GM12878 (cell line): ENCODE measurements around the gene FAM193A. TPM values are rescaled to one million over a fixed set of nuclear protein-coding genes. Genes with fewer than 3 reads are reported as not detected.

Experiments used
- ATAC-seq: fragments of 200-7000 bp; cut with Tn5 transposase; 3 replicates; pipeline ENCODE4 v1.9.1; 2020; ENCODE audit warnings: mild to moderate bottlenecking, moderate library complexity
- BruUV-seq: library from RNA; stranded (reverse); fragments of 400-500 nt; replicated peaks from 2 replicates; lab custom pipeline; 2021; lab: Mats Ljungman, UMichigan
- CTCF ChIA-PET: fragments of 300-600 bp; sonication (Branson Sonifier 250); formaldehyde crosslinking; extraction: SDS; loops from one replicate; lab custom pipeline; 2021; ENCODE audit warnings: inconsistent platforms; lab: Yijun Ruan, JAX
- POLR2A ChIA-PET: fragments of 350-600 bp; formaldehyde crosslinking; extraction: SDS; loops from one replicate; lab custom pipeline; 2021; ENCODE audit warnings: inconsistent platforms; lab: Charles Lee
- RAD21 ChIA-PET: fragments of 300-600 bp; sonication (Branson Sonifier 250); formaldehyde crosslinking; loops from one replicate; lab custom pipeline; 2023; ENCODE audit warnings: antibody characterized with exemption; ENCODE audit not compliant: unreplicated experiment; lab: Charles Lee
- SMC1A ChIA-PET: fragments of 300-600 bp; sonication (Branson Sonifier 250); formaldehyde crosslinking; loops from one replicate; lab custom pipeline; 2023; ENCODE audit not compliant: unreplicated experiment, uncharacterized antibody; lab: Charles Lee
- DNase-seq: peaks from one replicate; pipeline ENCODE4 v3.0.0-alpha.2; 2011; ENCODE audit warnings: low read depth, low spot score
- FAIRE-seq: peaks from 3 replicates; lab custom pipeline; 2011; peaks lifted over from hg19 to GRCh38; lab: Jason Lieb, UNC
- H2AFZ ChIP-seq: 2 replicates; pipeline ENCODE4 v1.6.0; 2011; ENCODE audit warnings: low read depth, low read length, control low read depth; ENCODE audit not compliant: control insufficient read depth
- H3K27ac ChIP-seq: 2 replicates; pipeline ENCODE4 v1.5.1; 2011; ENCODE audit warnings: control low read depth; ENCODE audit not compliant: control insufficient read depth, insufficient read depth
- H3K27me3 ChIP-seq, 2 experiments: replicated peaks in 1 of 2; 2 replicates each; pipeline versions ENCODE4 v1.6.0 to v1.6.1; 2011; ENCODE audit warnings: low read length in 1 of 2; ENCODE audit not compliant: control insufficient read depth in 2 of 2, insufficient read depth in 2 of 2
- H3K36me3 ChIP-seq, 2 experiments: 2 replicates each; pipeline ENCODE4 v1.5.1; 2011; ENCODE audit warnings: low read length in 1 of 2; ENCODE audit not compliant: control insufficient read depth in 2 of 2, insufficient read depth in 2 of 2
- H3K4me1 ChIP-seq: 2 replicates; pipeline ENCODE4 v1.6.1; 2011; ENCODE audit warnings: mild to moderate bottlenecking, low read length, moderate library complexity, mixed read lengths; ENCODE audit not compliant: control insufficient read depth, insufficient read depth
- H3K4me2 ChIP-seq: 2 replicates; pipeline ENCODE4 v1.6.0; 2011; ENCODE audit warnings: control low read depth; ENCODE audit not compliant: control insufficient read depth, insufficient read depth
- H3K4me3 ChIP-seq: fragments of 200-600 bp; sonication (generic); 2 replicates; pipeline ENCODE4 v1.5.1; 2016
- H3K79me2 ChIP-seq: 2 replicates; pipeline ENCODE4 v1.6.0; 2011; ENCODE audit warnings: low read length; ENCODE audit not compliant: control insufficient read depth, insufficient read depth
- H3K9ac ChIP-seq: 2 replicates; pipeline ENCODE4 v1.8.0; 2011; ENCODE audit warnings: low read length, control low read depth, mixed read lengths; ENCODE audit not compliant: control insufficient read depth, insufficient read depth
- H3K9me3 ChIP-seq: replicated peaks from 3 replicates; pipeline ENCODE4 v1.5.1; 2011; ENCODE audit warnings: mild to moderate bottlenecking, low read length; ENCODE audit not compliant: control insufficient read depth, insufficient read depth
- H4K20me1 ChIP-seq: 2 replicates; pipeline ENCODE4 v1.6.0; 2011; ENCODE audit not compliant: control insufficient read depth, insufficient read depth
- CHD1 ChIP-seq: IDR thresholded peaks from 2 replicates; pipeline ENCODE4 v1.6.1; 2012; ENCODE audit warnings: low read depth, low read length, improper control_type of control experiment
- ETV6 ChIP-seq, 2 experiments: fragments of 450-650 bp in 1 of 2; IDR thresholded peaks in 1 of 2; conservative IDR thresholded peaks in 1 of 2; 2 replicates each; pipeline ENCODE4 v1.6.1; 2014; ENCODE audit warnings: antibody characterized with exemption in 1 of 2, borderline replicate concordance in 1 of 2, low read depth in 1 of 2, mild to moderate bottlenecking in 1 of 2, moderate library complexity in 1 of 2
- KAT2A ChIP-seq: conservative IDR thresholded peaks from 2 replicates; pipeline ENCODE4 v1.6.1; 2011; ENCODE audit warnings: low read depth, low read length; ENCODE audit not compliant: control insufficient read depth
- PBX3 ChIP-seq: IDR thresholded peaks from 2 replicates; pipeline ENCODE4 v1.6.1; 2011; ENCODE audit warnings: mild to moderate bottlenecking, low read depth, low read length, moderate library complexity; ENCODE audit not compliant: insufficient replicate concordance
- PML ChIP-seq: IDR thresholded peaks from 2 replicates; pipeline ENCODE4 v1.6.1; 2012; ENCODE audit warnings: low read length, inconsistent platforms
- TCF3 ChIP-seq: IDR thresholded peaks from 2 replicates; pipeline ENCODE4 v1.6.1; 2012; ENCODE audit warnings: low read depth, mild to moderate bottlenecking, low read length, borderline replicate concordance; ENCODE audit not compliant: insufficient read depth
- whole genome bisulfite sequencing: methylation state at CpG from one replicate; pipeline ENCODE4 v1.1.6; 2016; ENCODE audit warnings: low lambda C conversion rate; ENCODE audit not compliant: insufficient replicate concordance, insufficient coverage; ENCODE audit errors: missing lambda C conversion rate; 5-methylcytosine and 5-hydroxymethylcytosine counted together
- in situ Hi-C: fragments of 300-500 bp; cut with MboI; formaldehyde crosslinking; loops from 9 replicates; pipeline ENCODE4 v1.14.3; 2018; ENCODE audit warnings: mixed read lengths
- intact Hi-C: fragments of 100-400 bp; cut with micrococcal nuclease; formaldehyde crosslinking; loops from one replicate; pipeline ENCODE4 v1.14.2; 2022; ENCODE audit not compliant: unreplicated experiment
- polyA plus RNA-seq, 11 experiments: library from polyadenylated mRNA; depleted of rRNA in 4 of 11; unstranded in 6 of 11; stranded (reverse) in 5 of 11; fragments of >200 nt; fragmentation: Nextera tagmentation in 4 of 11; fragmentation: Illumina TruSeq in 1 of 11; extraction: Ambion mirVana in 4 of 11; extraction: Trizol in 1 of 11; gene quantifications; 1 replicate in 1 of 11; 2 replicates in 10 of 11; pipeline versions ENCODE4 v1.2.1 to v1.2.3, GENCODE V29; 2011 to 2016; ENCODE audit warnings: inconsistent platforms in 2 of 11, missing spikeins in 2 of 11, low read depth in 1 of 11
- total RNA-seq, 4 experiments: library from RNA; depleted of rRNA in 3 of 4; stranded (reverse); fragments of >200 nt in 3 of 4; fragmentation: Illumina TruSeq in 1 of 4; extraction: Trizol in 1 of 4; gene quantifications; 2 replicates each; pipeline versions ENCODE4 v1.2.1 to v1.2.3, GENCODE V29; 2013 to 2021
- TF ChIP-seq, protein P1 (sequence below): IDR thresholded peaks from 2 replicates; pipeline ENCODE4 v1.6.1; 2012; ENCODE audit warnings: low read depth, low read length, improper control_type of control experiment

Gene FAM193A
- total and polyA plus RNA-seq, 10 of the 15 experiments (the other 5 are each of a cell fraction or from before 2014, with no cell fraction given) = 0.52 to 23.3 (median 7.4) TPM

DNA sequence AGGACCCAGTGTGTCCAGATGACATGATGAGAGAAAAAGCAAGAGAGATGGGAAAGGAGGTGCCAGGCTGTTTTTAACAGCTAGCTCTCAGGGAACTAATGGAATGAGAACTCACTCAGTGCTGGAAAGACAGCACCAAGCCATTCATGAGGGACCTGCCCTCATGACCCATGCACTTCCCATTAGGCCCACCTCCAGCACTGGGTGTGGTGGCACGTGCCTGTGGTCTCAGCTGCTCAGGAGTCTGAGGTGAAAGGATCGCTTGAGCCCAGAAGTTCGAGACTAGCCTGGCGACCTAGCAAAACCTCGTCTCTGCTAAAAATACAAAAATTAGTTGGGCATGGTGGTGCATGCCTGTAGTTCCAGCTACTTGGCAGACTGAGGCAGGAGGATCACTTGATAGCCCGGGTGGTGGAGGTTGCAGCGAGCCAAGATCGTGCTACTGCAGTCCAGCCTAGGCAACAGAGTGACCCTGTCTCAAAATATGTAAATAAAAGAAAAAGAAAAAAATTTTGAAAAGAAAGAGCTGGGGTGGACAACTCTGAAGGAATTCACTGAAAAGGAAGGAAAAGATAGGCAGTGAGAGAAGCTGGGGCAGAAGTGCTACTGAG lies 50.9 kb downstream of the FAM193A start (continued):
- TF ChIP-seq KAT2A = no peak
- TF ChIP-seq, protein P1, sequence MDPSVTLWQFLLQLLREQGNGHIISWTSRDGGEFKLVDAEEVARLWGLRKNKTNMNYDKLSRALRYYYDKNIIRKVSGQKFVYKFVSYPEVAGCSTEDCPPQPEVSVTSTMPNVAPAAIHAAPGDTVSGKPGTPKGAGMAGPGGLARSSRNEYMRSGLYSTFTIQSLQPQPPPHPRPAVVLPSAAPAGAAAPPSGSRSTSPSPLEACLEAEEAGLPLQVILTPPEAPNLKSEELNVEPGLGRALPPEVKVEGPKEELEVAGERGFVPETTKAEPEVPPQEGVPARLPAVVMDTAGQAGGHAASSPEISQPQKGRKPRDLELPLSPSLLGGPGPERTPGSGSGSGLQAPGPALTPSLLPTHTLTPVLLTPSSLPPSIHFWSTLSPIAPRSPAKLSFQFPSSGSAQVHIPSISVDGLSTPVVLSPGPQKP = no peak
- TF ChIP-seq ETV6 (conservative IDR thresholded peaks at IDR 0.05 in 1 of 2, IDR thresholded peaks at IDR 0.05 in 1 of 2; ENCODE audit: borderline replicate concordance in 1 of 2, low read depth in 1 of 2) = no peak
- TF ChIP-seq PML = no peak

DNA sequence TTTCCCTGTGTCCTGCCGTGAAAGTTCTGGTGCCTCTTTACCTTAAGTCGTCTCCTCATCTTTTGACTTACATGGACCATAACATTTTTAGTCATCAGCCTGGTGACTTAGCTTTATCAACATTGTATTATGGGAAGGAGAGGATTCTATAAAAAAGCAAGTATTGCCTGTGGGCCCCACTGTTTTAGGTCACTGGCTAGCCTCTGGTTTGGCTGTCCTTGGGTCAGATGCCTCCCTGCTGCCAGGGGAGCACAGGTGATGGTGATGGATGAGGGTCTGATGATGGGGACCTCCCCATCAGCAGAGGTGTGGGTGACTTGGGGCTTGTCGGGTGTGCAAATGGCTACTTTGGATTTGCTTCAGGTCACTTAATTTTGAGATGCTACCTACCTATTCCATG lies 51.8 kb downstream of the FAM193A start:
- H3K27ac ChIP-seq = 0 out of 2 replicates have a peak overlapping the region, but pooled peaks have one; percentile 4
- in situ Hi-C loops = no loop called here
- DNase-seq = no peak
- TF ChIP-seq TCF3 (no peak), PBX3 (peak; percentile 10), CHD1 (no peak)
- H3K27me3 ChIP-seq = no peaks in the 10 kb centered on the region
- whole genome bisulfite sequencing = 60% methylated on average over 3 of the region's 3 CpGs
- no peak for FAIRE-seq
- ChIA-PET POLR2A (interaction anchor here (0.6 kb wide), 2 partner anchors 35 to 489 kb away, joined by 3 read pairs; no protein-coding TSS in a partner anchor), SMC1A (interaction anchor here (4.4 kb wide), 1 partner anchor 11 kb away, joined by 17 read pairs; no protein-coding TSS in a partner anchor), RAD21 (interaction anchor here (0.7 kb wide), 1 partner anchor 29 kb away, joined by 3 read pairs; no protein-coding TSS in a partner anchor), CTCF (no interaction called here)
- no peak overlapping the region for H2AFZ ChIP-seq
- intact Hi-C loops = no loop called here
- H3K9ac ChIP-seq = no peak overlapping the region
- BruUV-seq = no TSS peak
- peaks cover 76% of the 10 kb centered on the region for H3K79me2 ChIP-seq
- ATAC-seq = no peak
- no peaks in the 10 kb centered on the region for H3K9me3 ChIP-seq
- H3K36me3 ChIP-seq = no peaks in the 10 kb centered on the region; a peak in 1 of 4 replicates
- peak overlapping the region; percentile 26 for H3K4me2 ChIP-seq
- peaks cover 6% of the 10 kb centered on the region for H4K20me1 ChIP-seq
- peaks cover 34% of the 10 kb centered on the region for H3K4me1 ChIP-seq
- no peak overlapping the region for H3K4me3 ChIP-seq
